Amygdala (tissue), 56 donors: ENCODE measurements around the gene CAST.

Experiments
- DNase-seq, 56 donors: peaks; one replicate each; lab custom pipeline; 2025; lab: John Stamatoyannopoulos, UW

CAST gene

GRCh38 chr5:96663608-96664007 lies 1.4 kb downstream of the CAST start:
- no peak for DNase-seq

DNA sequence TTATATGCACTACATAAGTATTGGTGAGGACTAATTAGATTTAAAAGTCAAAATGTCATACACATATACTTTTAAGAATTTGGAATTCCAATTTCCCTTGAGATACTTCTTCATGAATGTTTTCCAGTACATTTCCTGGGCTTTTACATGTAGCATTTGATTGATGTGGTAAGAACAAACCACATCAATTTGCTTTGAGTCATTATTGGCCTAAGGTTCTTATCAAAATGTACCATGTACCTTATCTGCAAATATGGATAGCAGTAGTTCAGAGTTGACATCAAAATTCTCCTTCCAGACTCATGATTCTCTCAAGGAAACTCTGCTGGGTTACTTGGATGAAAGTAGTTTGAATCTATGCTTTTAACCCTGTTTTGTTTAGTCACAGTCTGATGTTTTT lies 2.5 kb downstream of the CAST start:
- no peak for DNase-seq

DNA sequence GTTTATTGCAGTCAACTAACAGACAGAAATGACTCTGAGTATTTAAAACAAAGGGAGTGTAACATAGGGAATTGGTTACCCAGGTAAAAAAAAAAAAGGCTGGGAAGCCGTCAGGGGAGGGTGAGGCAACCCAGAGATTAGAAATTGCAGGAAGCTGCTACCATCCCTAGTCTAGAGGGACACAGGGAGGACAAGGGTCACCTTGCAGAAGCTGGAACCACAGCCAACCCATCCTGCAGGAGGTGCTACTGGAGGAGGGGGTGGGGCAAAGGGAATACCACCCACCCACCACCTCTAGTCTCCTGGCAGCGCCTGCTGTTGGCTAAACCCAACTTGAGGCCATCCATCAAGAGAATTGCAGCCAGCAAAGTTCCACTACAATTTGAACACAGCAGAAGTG lies 6.5 kb downstream of the CAST start:
- DNase-seq: no peak

DNA sequence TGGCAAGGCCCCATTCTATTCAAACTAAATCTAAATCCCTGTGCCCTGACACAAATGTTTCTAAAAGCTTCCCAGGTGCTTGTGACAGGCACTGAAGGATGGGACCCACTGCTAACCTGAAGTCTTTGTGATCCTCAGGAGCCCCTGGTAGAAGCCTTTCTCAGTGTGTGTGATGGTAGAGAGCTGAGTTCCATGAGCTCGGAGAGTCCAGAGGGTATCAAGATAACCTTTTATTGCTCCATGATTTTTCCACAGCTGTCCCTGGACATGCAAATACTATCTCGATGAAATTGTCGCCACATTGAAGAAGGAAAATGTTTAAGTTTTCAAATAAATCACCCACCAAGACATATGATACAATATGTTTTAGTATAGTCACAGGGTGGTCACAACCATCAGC lies 7.7 kb downstream of the CAST start:
- no peak for DNase-seq

DNA sequence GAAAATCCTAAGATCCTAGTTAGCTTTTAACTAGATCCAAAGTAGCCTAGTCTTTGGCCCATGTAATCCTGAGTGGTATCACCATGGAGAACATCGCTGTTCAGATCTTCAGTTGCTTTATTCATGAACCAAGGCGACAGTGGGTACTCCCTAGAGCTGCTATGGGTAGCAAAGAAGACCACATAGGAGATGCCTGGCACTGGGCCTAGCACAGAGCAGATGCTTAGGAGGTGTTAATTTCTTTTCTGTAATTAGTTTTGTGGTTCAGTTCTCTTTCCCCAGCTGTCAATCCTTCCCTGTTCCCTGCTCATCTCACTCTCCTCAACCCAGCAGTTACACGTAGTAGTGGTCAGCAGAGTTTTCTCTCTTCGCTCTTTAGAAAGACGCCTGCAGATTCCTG lies 9.3 kb downstream of the CAST start:
- DNase-seq: no peak

DNA sequence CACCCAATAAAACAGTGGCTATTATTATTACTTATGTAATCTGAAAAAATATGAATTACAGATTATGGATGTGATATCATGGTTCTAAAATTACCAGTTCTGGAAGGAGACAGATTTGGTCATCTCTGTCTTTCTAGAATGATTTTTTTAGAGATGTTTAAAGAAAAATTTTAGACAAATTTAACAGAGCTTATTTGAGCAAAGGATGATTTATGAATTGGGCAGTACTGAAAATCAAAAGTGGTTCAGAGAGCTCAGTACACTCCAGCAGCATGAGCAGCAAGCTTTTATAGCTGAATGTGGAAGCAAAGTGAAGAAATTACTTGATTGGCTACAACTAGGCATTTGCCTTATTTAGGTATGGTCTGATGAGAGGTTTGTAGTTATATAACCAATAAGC lies 11.0 kb downstream of the CAST start:
- no peak for DNase-seq

GRCh38 chr5:96675882-96676281 lies 13.7 kb downstream of the CAST start:
- DNase-seq: no peak

DNA sequence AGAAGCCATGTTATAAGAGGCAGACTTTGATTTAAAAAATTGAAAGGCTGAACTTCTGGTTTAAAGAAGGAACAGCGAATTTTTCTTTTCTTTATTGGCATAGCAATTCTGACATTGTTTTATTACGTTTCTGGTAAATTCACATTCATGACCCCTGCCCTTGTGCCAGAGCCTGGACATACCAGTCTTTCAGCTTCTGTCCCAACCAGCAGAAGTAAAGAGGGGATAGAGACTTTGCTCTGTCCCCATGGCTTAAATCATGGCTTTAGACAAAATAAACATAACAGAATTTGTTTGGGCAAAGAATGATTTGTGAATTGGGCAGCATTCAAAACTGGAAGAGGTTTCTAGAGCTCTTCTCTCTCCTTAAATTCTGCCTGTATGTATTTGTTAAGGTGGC lies 15.3 kb downstream of the CAST start:
- no peak for DNase-seq

- DNase-seq: no peak
These were observed 17.1 kb downstream of the CAST start for GRCh38 chr5:96679293-96679692.

DNA sequence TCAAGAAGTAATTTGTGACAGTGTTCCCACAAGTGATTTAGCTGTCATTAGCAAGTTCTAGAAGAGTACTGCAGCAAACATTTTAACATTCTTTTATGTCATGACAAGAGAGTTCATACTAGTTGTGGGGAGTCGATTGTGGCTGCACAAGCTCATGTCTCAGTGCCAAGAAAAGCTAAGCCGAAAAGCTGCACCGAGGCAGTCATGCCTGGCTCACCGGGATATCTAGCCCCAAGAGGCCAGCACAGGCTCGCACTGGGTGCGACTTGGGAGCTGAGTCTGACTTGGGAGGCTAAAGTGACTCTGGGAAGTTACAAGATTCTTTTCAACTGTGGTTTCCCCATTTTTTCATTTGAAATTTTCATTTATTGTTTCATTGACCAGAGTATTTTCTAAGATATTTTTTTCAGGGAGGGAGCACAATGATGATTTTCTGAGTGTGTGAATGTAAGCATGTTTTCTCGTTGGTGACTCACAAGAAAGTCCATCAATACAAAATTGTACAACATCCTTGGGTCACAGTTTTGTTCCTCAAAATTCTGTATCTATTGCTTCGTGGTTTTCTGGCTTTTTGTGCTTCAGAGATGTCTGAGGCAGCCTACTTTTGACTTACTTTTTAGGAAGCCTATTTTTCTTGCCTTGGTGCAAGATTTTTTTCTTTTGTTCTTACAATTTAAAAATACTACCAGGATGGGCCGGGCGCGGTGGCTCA lies 18.7 kb downstream of the CAST start:
- no peak for DNase-seq

DNA sequence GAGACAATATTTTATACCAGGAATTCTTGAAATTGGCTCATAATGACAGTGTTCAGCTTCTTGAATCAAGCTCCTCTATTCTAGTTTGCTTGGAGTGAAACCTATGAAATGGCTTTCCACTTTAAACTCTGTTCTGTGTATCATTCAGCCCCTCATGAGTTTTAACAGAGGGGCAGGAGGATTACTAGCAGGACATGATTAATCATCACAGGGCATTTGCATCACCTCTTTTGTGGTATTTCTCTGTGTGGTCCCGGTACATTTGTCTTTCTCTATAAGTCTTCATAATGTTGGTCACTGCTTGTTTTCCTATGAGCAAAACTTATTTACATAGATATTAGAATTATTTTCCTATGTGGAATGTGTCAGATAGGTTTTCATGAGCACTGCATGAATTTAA lies 21.2 kb downstream of the CAST start:
- DNase-seq: no peak

- no peak for DNase-seq
These were observed 21.6 kb downstream of the CAST start for GRCh38 chr5:96683810-96684209.

GRCh38 chr5:96687080-96687479 lies 24.9 kb downstream of the CAST start:
- no peak for DNase-seq

- no peak for DNase-seq
These were observed 25.8 kb downstream of the CAST start for GRCh38 chr5:96687812-96688453.

DNA sequence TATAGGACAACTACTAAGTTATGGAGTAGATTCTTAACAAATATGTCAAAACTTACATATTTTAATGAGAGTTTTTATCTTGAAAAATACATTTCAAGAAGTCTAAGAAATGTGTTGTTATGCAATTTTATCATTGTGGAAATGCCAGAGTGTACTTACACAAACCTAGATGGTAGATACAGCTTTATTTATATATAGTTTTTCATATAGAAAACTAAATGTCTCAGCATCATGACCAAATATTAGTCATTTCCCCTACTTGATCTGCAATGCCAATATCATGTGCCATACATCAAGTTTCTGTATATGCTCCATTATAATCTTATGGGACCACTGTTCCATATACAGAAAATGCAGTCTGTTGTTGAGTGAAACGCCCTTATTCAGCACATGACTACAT lies 28.7 kb downstream of the CAST start:
- no peak for DNase-seq

DNA sequence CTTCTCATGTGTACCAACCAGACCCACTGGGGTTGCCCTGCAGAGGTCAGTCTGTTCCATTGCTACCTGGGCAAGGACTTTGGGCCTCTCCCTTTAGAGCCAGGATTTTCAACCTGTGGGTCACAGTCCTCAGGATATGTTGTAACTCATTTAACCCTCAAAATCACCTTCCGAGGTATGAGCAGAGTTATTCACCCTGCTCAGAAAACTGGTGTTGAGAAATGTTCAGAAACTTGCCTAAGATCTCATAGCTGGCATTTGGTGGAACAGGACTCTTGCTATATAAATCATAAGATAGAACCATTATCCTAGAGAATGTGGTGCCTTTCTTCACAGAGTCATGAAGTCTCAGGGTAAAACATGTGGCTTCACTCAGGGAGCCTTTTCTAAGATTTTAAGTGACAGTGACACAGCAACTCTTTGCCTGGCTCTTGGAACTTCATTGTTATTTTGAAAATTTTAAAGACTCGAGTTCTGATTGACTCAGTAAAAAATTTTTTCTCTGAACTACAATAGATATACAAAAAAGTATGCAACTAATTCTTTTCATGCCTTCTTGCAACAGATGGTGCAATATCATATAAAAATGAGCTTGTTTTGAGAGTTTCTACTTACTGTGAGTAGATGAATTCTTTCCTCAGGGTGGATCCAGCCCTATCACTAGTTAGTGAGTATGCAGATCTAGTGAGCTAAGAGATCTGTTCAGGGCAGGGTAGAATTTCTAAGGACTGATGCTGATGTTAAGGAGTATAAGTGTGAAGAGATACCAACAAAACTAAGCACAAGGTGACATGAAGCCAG lies 29.5 kb downstream of the CAST start:
- DNase-seq: no peak

DNA sequence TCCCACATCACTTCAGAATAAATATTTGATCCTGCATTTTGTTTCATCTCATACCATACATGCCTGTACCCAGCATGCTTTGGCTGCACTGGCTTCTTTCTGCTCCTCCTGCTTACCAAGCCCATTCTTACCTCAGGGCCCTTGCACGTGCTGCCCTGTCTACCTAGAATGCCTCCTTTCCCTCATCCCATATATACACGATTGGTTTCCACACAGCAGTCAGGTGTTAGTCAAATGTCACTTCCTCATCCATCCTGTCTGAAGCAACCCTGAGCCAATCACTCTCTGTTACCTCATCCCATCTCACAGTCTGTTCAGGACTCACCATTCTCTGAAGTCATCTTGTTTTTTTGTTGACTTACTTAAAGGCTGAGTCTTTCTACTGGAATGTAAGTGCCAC lies 30.3 kb downstream of the CAST start:
- DNase-seq: no peak

DNA sequence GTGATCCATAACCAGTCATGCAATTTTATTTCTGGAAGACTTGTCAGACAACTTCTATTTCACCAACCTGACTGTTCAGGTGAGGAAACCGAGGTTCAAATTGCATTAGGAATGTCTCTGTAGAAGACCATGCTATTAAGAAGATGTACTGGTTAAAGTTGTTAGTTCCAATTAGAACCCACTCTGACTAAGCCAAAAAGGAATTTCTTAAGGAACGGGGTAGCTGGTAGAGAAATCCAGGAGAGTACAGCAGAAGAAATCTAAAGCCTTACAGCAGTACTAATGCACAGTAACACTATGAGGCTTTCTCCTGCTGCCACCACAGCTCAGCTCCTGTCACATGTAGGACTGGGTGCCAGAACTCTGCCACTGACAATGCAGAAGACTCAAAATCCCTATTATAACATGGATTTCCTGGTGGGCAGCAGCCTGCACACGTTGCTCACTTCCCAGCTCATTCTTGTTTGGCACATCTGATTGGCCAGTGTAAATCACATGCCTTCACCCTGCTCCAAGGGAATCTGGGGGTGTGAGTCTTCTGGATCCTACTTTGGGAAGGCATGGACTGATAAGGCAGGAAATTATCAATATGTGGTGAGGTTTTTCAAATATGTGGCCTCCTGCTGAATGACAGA lies 37.1 kb downstream of the CAST start:
- DNase-seq: peak in 3 of 56 donors; percentile 2 to 13 (median 7)

DNA sequence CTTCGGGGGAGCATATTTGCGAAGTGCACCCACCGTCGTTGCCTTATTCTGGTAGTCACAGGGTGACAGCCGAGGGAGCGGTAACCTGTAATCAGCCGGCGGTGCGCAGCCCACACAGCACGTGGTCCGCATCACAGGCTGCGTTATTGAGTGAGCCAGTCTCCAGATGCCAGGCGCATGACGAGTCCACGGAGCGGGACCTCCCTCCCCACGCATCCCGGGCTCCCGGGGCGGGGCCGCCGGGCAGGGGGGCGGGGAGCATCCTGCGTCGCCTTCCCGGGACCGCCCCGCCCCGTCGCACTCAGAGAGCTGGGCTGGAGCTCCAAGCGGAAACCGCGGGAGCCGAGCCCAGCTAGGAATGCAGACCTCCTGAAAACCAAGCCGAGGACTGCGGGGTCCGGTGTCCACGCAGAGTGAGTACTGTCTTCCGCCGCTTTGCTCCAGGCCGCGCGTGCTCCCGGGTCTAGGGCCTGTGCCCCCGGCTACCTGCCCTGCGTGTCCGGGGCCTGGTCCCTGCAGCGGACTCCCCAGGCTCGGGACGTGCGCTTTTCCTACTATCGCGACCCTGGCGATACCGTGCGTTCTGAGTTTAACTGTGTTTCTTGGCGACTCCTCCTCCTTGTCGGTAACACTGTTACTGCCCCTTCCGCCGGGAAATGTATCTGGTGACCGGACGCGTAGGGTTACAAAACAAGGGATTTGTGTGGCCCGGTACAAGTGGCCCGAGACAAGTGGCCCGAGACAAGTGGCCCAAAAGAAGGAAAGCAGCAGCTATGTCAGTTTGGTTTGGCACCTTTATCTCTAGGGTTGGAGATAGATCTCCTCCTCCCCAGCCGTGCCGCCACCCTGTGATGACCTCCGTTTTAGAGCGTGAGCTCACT lies 40.6 kb downstream of the CAST start:
- DNase-seq: peak in 55 of 56 donors; percentile 26 to 95 (median 82)

DNA sequence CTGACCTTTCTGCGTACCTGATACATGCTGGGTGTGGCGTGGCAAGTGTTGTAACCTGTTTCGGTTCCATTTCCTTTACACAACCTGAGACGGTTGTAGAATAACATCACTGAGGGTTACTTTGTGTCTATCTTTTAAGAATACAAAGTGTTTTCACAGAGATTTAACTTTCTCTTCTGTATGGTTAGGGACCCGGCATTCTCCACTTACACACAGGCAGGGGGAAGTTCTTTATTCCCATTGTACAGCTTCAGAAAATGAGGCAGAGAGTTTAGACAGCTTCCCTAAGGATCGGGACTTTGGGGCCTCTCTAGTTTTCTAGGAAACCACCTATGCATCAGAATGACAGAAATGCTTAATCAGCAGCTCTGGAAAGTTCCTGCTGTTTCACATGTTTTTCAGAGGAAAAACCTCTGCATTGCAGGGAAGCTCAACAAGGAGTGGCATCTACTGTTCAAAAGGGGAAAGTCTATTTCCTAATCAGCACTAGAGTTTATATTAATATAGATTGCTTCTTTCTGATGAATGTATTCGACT lies 41.3 kb downstream of the CAST start:
- no peak for DNase-seq
